Uterus (tissue), 4 donors: ENCODE data around the gene PPP3R1. TPM values are rescaled to one million over a fixed set of nuclear protein-coding genes. Genes with fewer than 3 reads are reported as not detected.

ENCODE experiments used
- DNase-seq, 2 donors: peaks; one replicate each; pipeline ENCODE4 v3.0.0-alpha.2; 2019 to 2020
- H3K27ac ChIP-seq, 2 donors: fragments of 200-600 bp; sonication (generic); 1 replicate in 1 of 2; 2 replicates in 1 of 2; pipeline ENCODE4 v1.5.1; 2016 to 2018
- H3K27me3 ChIP-seq, 2 donors: fragments of 200-600 bp; sonication (generic); one replicate each; pipeline ENCODE4 v1.5.1; 2018 to 2019; ENCODE audit warnings: control low read depth in 1 of 2
- H3K36me3 ChIP-seq, 2 donors: fragments of 200-600 bp; sonication (generic); one replicate each; pipeline ENCODE4 v1.5.1; 2019; ENCODE audit warnings: control low read depth in 1 of 2
- H3K4me1 ChIP-seq, 2 donors: fragments of 200-600 bp; sonication (generic); one replicate each; pipeline ENCODE4 v1.5.1; 2018 to 2019; ENCODE audit warnings: control low read depth in 1 of 2
- H3K4me3 ChIP-seq, 2 donors: fragments of 200-600 bp; sonication (generic); 1 replicate in 1 of 2; 2 replicates in 1 of 2; pipeline ENCODE4 v1.5.1; 2018 to 2019; ENCODE audit warnings: mild to moderate bottlenecking in 1 of 2
- H3K9me3 ChIP-seq, 2 donors: fragments of 200-600 bp; sonication (generic); one replicate each; pipeline ENCODE4 v1.5.1; 2019; ENCODE audit warnings: control low read depth in 1 of 2
- POLR2A ChIP-seq, 2 donors: fragments of 450-650 bp; IDR thresholded peaks; one replicate each; pipeline ENCODE4 v1.6.1; 2016; ENCODE audit warnings: antibody characterized with exemption in 2 of 2, mild to moderate bottlenecking in 1 of 2, moderate library complexity in 1 of 2
- intact Hi-C: fragments of 100-400 bp; cut with DNase I; formaldehyde crosslinking; loops from one replicate; pipeline ENCODE4 v1.15.1; 2023; ENCODE audit warnings: low total_unique reads
- total RNA-seq, 4 donors: library from RNA; depleted of rRNA in 3 of 4; stranded (reverse); fragments of >200 nt in 3 of 4; gene quantifications; one replicate each; pipeline versions ENCODE4 v1.1.0 to v1.2.4, GENCODE V29; 2014 to 2023
- TF ChIP-seq, protein P1 (sequence below), 4 experiments: fragments of 200-600 bp in 2 of 4; fragments of 450-650 bp in 2 of 4; sonication (generic) in 2 of 4; IDR thresholded peaks; one replicate each; pipeline ENCODE4 v1.5.1; 2016 to 2019; ENCODE audit warnings: antibody characterized with exemption in 4 of 4, mild to moderate bottlenecking in 2 of 4, moderate library complexity in 1 of 4
- donor health status: DM: yes; HTN: yes; CAD: no.

The PPP3R1 gene
- total RNA-seq, 4 donors from 2014 or later, result 9.7 to 67.9 (median 56.0) TPM

DNA sequence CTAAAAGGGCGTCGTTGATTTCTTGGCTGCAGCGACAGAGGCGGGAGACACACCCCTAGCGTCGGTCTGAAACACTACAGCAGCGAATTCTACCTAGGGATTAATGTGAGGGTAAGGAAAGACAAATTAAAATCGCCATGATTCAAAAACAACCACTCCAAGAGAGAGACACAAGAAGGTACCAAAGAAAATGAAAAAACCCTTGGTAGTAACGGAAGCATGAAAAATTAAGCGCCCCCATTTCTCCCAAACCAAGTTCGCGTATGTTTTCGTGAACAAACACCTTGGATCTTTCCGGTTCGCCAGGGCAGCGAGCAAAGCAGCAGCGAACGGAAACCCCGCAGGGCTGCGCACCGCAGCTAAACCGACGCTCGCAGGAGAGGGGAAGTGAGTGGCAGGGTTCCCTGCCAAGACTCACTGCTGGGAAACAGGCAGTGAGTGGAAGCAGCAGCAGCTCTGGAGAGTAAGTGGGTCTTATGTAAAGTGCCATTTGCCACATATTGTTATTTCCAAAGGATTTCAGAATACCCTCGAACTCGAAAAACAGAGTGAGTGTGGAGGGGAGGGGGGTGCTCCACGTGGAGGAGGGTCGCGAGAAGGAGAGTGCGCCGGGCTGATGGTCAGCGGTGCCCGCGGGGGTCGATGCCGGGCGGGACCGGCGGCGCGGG is 1.0 kb downstream of the PPP3R1 start:
- peak overlapping the region; percentile 88 to 91 for H3K4me3 ChIP-seq
- peak; percentile 62 to 74 for DNase-seq
- intact Hi-C loops, result no loop called here
- no peaks in the 10 kb centered on the region for H3K36me3 ChIP-seq
- TF ChIP-seq, protein P1, sequence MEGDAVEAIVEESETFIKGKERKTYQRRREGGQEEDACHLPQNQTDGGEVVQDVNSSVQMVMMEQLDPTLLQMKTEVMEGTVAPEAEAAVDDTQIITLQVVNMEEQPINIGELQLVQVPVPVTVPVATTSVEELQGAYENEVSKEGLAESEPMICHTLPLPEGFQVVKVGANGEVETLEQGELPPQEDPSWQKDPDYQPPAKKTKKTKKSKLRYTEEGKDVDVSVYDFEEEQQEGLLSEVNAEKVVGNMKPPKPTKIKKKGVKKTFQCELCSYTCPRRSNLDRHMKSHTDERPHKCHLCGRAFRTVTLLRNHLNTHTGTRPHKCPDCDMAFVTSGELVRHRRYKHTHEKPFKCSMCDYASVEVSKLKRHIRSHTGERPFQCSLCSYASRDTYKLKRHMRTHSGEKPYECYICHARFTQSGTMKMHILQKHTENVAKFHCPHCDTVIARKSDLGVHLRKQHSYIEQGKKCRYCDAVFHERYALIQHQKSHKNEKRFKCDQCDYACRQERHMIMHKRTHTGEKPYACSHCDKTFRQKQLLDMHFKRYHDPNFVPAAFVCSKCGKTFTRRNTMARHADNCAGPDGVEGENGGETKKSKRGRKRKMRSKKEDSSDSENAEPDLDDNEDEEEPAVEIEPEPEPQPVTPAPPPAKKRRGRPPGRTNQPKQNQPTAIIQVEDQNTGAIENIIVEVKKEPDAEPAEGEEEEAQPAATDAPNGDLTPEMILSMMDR (IDR thresholded peaks at IDR 0.05), result peak; percentile 56 to 79 (median 62)
- no peak for TF ChIP-seq POLR2A (IDR thresholded peaks at IDR 0.05)
- no peaks in the 10 kb centered on the region for H3K9me3 ChIP-seq
- H3K4me1 ChIP-seq, result peaks cover 5 to 6% of the 10 kb centered on the region in 2 donors
- H3K27me3 ChIP-seq, result no peaks in the 10 kb centered on the region
- H3K27ac ChIP-seq, result peak overlapping the region; percentile 93 to 98

DNA sequence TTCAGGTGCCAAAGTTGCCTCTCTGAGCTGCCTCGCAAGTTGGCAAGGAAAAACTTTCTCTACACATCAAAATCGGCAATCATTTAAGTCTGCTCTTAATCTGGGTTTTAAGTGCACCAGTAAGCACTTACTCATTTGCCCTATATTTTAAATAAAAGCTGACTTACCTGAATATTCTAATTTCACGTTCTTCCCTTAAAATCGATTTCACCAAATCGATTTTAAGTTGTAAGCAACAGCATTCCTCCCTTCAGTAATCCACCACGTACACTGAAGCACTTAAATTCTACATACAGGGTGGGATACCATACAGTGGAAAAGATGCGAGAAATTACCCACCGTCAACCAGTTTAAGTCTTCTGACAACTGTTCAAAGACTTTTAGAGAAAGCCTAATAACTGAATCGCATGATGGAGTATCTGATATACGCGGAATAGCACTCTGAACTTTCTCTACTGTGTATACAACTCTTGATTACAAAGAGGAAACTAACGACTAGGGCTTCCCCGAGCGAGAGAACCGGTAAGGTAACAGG is 1.6 kb downstream of the PPP3R1 start:
- Histone ChIP-seq H3K27ac (peak overlapping the region; percentile 93 to 98), H3K4me3 (peak overlapping the region; percentile 88 to 91), H3K36me3 (no peaks in the 10 kb centered on the region), H3K4me1 (peaks cover 5 to 6% of the 10 kb centered on the region in 2 donors), H3K9me3 (no peaks in the 10 kb centered on the region), H3K27me3 (no peaks in the 10 kb centered on the region)
- intact Hi-C loops, result no loop called here
- no peak for TF ChIP-seq POLR2A (IDR thresholded peaks at IDR 0.05)
- TF ChIP-seq, protein P1 (IDR thresholded peaks at IDR 0.05), result no peak
- no peak for DNase-seq

DNA sequence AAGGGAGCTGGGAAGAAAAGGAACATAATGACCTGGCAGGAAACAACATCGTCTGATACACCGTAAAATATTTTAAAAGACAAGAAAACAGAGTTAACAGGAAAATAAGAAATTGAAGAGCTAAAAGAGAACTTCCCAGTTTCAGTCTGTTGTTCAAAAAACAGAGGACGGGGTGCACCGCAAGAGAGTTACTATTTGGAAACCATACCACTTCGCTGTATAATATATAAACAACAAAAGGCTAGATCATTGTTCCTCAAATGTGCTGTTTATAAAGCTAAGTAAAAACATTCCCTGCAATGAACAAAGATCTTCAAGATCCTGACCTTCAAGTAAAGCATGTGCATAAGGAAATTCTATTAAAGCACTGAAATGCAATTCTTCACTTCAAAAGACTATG is 2.1 kb downstream of the PPP3R1 start:
- no peaks in the 10 kb centered on the region for H3K27me3 ChIP-seq
- peak overlapping the region; percentile 93 to 98 for H3K27ac ChIP-seq
- peaks cover 5 to 6% of the 10 kb centered on the region in 2 donors for H3K4me1 ChIP-seq
- H3K4me3 ChIP-seq, result peak overlapping the region; percentile 88 to 91
- intact Hi-C loops, result no loop called here
- H3K9me3 ChIP-seq, result no peaks in the 10 kb centered on the region
- H3K36me3 ChIP-seq, result no peaks in the 10 kb centered on the region
- no peak for DNase-seq
- TF ChIP-seq, protein P1 (IDR thresholded peaks at IDR 0.05), result no peak
- no peak for TF ChIP-seq POLR2A (IDR thresholded peaks at IDR 0.05)

DNA sequence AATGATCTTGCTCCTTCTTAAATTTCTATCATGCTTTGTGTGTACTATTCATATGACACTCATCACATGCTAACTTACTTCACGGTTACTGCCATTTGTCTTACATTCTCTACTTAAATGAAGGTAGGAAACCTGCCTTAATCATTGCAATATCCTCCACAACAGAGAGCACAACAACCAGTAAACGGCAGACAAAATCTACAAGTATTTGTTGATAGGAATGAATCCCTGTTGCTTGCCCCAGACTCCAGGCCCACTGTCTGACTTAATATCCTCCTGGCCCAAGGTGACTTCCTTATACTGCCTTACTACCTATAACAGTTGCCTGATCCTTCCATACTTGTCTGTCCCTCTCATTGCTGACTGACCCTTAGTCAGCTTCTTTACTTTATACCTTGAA is 3.5 kb downstream of the PPP3R1 start:
- intact Hi-C loops, result no loop called here
- Histone ChIP-seq H3K36me3 (no peaks in the 10 kb centered on the region), H3K4me1 (peaks cover 3 to 5% of the 10 kb centered on the region in 2 donors), H3K4me3 (no peak overlapping the region), H3K9me3 (no peaks in the 10 kb centered on the region), H3K27me3 (no peaks in the 10 kb centered on the region), H3K27ac (no peak overlapping the region)
- TF ChIP-seq, protein P1 (IDR thresholded peaks at IDR 0.05), result no peak
- TF ChIP-seq POLR2A (IDR thresholded peaks at IDR 0.05), result no peak
- DNase-seq, result no peak

DNA sequence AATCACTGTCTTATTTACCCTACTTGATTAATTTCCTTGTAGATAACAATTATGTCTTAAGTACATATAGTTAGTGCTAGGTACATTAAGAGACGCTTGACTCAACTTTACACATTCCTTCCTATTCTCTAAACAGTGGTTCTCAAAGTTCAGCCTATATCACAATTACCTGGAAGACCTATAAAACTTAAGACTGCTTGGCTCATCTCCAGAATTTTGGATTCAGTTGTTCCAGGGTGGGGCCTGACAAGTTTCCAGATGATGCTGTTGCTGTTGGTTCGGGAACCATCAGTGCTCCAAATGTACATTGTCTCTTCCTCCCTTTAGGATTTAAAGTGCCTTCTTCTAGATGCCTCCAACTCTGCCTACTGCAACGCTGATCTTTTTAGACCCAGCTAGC is 4.0 kb downstream of the PPP3R1 start:
- no peak for DNase-seq
- TF ChIP-seq, protein P1 (IDR thresholded peaks at IDR 0.05), result no peak
- TF ChIP-seq POLR2A (IDR thresholded peaks at IDR 0.05), result no peak
- H3K27ac ChIP-seq, result no peak overlapping the region
- intact Hi-C loops, result no loop called here
- H3K4me3 ChIP-seq, result no peak overlapping the region
- peaks cover 0 to 5% of the 10 kb centered on the region in 2 donors for H3K4me1 ChIP-seq
- no peaks in the 10 kb centered on the region for H3K27me3 ChIP-seq
- no peaks in the 10 kb centered on the region for H3K36me3 ChIP-seq
- H3K9me3 ChIP-seq, result no peaks in the 10 kb centered on the region
